GM12873 (cell line): ENCODE results near the gene MAPKAP1.

Experiments
- TF ChIP-seq, protein P1 (sequence below): IDR thresholded peaks from 2 replicates; pipeline ENCODE4 v1.5.1; 2012; ENCODE audit warnings: low read depth, mild to moderate bottlenecking, moderate library complexity, low read length, control low read depth; ENCODE audit not compliant: insufficient read depth; ENCODE audit errors: missing control alignments

The MAPKAP1 gene

DNA sequence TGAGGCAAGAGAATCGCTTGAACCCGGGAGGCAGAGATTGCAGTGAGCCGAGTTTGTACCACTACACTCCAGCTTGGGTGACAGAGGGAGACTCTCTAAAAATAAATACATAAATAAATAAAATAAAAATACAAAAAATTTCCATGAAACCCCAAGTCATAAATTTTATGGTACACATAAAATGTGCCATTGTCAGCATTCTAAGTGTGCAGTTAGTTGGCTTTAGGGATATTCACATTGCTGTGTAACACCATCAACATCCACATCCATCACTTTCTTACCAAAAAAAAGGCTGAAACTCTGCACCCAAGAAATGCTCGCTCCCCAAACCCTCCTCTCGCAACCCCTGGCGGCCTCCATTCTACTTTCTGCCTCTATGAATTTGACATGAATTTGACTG lies 310.2 kb downstream of the MAPKAP1 start:
- TF ChIP-seq, protein P1, sequence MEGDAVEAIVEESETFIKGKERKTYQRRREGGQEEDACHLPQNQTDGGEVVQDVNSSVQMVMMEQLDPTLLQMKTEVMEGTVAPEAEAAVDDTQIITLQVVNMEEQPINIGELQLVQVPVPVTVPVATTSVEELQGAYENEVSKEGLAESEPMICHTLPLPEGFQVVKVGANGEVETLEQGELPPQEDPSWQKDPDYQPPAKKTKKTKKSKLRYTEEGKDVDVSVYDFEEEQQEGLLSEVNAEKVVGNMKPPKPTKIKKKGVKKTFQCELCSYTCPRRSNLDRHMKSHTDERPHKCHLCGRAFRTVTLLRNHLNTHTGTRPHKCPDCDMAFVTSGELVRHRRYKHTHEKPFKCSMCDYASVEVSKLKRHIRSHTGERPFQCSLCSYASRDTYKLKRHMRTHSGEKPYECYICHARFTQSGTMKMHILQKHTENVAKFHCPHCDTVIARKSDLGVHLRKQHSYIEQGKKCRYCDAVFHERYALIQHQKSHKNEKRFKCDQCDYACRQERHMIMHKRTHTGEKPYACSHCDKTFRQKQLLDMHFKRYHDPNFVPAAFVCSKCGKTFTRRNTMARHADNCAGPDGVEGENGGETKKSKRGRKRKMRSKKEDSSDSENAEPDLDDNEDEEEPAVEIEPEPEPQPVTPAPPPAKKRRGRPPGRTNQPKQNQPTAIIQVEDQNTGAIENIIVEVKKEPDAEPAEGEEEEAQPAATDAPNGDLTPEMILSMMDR, result no peak

DNA sequence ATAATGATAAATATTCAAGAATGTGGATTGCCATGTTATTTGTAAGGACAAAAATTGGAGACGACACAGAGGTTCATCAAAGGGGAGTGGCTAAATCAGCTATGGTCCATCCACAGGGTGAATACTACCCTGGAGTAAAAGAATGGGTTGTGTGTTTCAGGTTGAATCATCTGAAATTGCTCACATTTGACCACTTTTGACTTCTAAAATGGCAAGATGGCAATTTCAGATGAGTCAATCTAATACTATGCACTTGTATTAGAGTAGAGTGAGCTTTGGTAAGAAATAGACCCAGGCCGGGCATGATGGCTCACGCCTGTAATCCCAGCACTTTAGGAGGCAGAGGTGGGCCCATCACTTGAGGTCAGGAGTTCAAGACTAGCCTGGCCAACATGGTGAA lies 313.6 kb downstream of the MAPKAP1 start:
- TF ChIP-seq, protein P1, result no peak

DNA sequence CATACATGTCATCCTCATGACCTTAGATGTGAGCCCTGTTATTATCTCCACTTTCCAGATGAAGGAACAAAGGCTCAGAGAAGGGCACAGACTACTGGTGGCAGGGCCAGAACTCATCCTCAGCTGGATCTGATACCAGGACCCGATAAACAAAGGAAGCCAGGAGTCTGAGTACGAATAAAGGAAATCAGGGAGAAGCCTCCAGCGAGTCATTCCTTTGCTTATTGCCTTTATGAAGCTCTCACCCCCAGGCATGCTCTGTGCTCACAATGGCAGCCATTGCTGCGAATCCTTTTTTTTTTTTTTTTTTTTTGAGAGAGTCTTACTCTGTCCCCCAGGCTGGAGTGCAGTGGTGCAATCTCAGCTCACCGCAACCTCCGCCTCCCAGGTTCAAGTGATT lies 315.3 kb downstream of the MAPKAP1 start:
- TF ChIP-seq, protein P1, result no peak

DNA sequence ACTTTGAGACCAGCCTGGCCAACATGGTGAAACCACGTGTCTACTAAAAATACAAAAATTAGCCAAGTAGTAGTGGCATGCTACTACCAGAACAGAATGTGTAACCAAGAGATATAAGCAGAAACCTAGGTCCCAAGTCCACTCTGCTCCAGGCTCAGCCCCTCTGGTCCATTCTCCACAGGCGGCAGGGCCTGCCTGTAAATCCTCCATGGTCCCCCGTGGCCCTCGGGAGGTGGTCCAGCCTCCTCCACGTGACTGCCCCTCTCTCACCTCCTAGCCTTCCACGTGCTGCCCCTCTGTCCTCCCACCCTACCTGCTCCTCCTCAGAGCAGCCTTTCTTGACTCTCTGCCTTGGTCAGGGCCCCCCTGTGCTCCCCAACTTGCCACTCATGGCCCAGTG lies 318.0 kb downstream of the MAPKAP1 start:
- TF ChIP-seq, protein P1, result no peak

DNA sequence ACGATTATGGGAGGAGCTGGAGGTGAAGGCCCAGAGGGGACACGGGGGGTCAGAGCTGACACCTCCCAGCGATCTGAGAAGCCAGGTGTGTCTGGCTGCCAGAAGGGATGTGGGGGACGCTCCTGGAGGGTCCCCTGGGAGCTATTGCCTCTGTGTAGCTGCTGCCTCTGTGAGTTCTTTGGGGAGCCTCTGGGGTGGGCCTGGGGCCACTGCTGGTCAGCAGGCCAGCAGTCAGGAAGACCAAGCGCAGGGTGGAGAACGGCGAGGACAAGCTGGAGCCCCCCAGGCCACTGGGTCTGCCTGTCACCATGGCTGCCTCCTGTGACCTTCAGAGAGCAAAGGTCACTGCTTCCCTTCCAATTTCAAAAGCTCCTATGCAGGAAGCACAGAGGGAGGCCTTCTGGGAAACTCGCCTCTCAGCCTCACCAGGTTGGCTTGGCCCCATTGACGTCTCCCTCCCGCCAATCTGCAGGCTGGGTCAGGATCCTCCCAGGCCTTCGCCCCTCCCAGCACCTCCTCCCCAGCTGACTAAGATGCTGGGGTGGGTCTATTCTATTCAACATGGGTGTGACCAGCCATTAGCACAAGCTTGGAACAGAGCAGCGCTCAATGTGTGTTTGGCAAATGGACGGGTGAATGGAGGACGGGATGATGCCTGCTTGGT lies 319.0 kb downstream of the MAPKAP1 start:
- TF ChIP-seq, protein P1, result no peak
